SK-N-MC (cell line): ENCODE results near the gene GNG4.

ENCODE experiments used
- EZH2 ChIP-seq: fragments of 200-600 bp; sonication (generic); IDR thresholded peaks from one replicate; pipeline ENCODE4 v1.6.1; 2017; ENCODE audit warnings: antibody characterized with exemption
- POLR2AphosphoS5 ChIP-seq: IDR thresholded peaks from 2 replicates; pipeline ENCODE4 v1.6.1; 2012; ENCODE audit warnings: mild to moderate bottlenecking, low read depth, low read length, borderline replicate concordance

DNA sequence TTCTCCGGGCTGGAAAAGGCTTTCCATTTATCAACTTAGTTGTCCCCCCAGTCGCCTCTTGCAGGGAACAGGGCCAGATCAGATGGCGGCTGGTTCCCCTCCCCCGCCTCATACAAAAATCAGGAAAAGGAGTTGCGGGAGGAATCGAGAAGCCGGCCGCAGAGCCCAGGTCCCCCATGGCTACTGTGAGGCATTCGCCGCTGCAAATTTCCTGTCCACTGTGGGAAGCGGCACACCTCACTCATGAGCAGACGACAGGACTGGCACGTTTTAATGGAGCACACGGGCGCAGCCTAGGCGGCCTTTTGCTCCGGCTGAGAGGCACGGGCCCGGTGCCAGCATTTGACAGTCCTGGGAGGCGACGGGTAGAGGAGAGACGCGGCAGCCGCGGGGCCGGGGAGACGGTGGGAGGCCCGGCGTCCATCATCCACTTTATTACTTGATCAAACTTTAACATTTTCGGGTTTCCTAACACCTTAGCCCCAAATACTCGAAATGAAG, 1.1 kb downstream of the GNG4 start:
- no peak for TF ChIP-seq POLR2AphosphoS5
- no peak for TF ChIP-seq EZH2
